GM18519 (cell line): ENCODE measurements around the gene SPOPL.
"Not testable (repeated sequence)": the region's sequence is repeated elsewhere in the genome, so short reads cannot be mapped to it uniquely, and the experiment has no call there.

ENCODE experiments used
- ATAC-seq: cut with Tn5 transposase; IDR thresholded peaks from one replicate; pipeline ENCODE4 v1.9.1; 2021; ENCODE audit warnings: mild to moderate bottlenecking, moderate library complexity; ENCODE audit not compliant: unreplicated experiment, low FRiP score

Gene SPOPL

DNA sequence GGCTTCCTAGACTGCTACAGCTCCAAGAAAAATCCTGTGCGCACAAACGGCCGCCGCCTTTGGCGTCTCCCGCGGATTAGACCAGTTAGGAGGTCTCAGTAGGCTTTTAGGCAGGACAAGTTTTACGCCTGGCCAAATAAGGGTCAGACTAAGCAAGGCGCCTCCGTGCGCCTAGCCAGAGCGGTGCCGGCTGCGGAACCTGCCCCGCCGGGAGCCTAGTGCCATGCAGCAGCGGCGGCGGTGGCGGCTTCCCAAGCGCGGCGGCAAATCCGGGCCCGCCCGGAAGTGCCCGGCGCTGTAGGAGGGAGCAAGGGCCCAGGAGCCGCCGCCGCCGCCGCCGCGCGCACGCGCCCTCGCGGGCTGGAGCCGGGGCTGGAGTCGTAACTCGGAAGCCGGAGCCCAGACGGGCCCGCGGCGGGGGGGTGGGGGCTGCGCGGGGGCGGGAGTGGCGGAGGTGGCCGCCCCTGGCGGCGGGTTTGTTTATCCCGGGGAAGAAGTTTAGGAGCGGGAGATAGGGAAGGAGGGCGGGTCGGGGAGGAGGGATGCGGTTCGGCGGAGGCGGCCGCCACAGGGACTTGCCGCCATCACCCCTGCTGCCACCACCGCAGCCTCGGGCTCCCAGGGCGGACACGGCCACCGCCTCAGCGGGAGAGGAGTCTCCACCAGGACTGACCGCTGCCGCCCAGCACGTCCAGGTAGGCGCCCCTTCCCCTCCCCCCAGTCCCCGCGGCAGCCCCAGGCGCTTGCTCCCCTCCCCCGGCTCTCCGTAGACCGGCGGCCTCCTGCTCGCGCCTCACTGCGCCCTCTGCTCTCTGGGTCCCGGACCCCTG lies at the start of gene SPOPL:
TSS of gene SPOPL (plus strand) at position 346 of the 830 bp plus-strand sequence. CDS start 48,447 bp downstream, outside the sequence.
- ATAC-seq: peak; percentile 56

DNA sequence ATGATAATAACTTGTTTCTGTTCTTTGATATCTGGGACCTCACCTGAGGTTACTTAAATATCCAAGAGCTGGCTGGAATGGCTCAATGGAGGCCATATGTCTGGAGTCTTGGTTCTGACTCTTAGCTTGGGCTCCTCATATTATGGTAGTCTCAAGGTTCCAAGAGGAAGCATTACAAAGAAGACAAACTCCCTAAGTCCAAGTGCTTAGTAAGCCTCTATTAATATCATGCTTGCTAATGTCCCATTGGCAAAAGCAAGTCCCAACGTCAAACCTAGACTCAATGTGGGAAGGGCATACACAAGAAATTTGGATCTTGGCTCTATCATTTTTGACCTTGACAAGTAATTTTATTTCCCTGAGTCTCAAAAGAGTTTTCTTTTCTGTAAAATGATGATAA lies 49.2 kb upstream of the SPOPL start:
- ATAC-seq: no peak

DNA sequence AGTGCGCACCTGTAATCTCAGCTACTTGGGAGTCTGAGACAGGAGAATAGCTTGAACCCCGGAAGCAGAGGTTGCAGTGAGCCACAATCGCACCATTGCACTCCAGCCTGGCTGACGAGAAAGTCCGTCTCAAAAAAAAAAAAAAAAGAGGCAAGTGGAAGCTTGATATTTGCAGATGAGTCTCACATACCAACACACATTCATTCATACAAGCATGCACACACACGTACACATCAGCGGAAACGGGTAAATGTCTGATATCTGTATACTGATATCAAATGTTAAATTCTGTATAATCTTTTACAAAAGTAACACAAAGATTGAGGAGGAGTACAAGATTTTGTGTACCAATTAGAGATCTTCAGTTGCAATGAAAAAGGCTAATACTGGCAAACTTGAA lies 47.8 kb upstream of the SPOPL start:
- no peak for ATAC-seq

DNA sequence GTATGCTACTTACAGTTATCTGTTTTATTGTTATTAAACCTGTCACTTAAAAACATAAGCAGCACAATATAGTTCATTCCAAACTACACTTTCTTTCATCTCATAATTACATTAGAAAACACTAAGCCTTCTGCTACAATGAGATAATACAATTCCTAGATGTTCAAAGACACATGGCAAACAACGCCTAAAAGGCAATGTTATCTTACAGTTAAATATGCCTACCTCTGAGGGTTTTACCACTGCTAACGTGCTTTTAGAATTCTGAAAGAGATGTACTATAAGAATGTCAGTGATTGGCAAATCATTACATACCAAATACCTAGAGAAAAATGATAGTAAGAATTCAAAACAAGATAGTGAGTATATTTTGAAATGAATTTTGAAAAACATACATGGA lies 46.8 kb upstream of the SPOPL start:
- no peak for ATAC-seq

DNA sequence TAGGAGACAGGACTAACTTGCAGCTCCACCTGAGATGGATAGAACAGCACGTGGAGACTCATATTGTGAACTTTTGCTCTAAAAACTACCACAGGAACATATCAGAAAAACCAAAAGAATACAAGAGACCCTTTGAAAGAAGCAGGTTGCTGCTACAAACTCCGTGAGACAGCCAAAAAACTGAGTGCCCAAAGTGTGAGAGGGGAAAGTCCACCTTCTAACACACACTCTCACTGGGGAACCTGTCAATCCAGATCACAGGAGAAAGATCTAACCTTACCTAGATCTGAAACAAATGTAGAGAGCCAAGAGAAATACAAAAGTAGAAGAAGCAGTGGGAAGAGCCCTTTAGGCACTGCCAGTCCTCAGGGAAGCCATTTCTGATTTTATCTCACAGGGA lies 46.3 kb upstream of the SPOPL start:
- ATAC-seq: no peak

DNA sequence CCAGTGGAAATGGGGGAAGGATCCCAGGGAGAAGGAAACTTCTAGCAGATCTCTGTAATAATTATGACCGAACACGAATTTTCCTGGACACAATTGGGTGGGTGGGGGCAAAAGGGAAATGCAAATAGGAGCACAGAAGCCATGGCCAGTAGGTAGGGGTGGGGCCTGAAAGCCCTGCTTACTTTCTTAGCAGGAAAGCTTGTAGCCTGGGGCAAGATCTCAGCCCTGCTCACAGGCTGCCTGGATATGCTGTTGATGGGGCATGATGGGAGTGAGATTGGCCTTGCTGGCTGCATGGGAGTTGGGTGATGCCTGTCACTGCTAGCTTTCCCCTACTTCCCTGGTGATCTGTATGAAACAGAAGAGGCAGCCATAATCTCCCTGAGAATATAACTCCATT lies 45.9 kb upstream of the SPOPL start:
- ATAC-seq: no peak

DNA sequence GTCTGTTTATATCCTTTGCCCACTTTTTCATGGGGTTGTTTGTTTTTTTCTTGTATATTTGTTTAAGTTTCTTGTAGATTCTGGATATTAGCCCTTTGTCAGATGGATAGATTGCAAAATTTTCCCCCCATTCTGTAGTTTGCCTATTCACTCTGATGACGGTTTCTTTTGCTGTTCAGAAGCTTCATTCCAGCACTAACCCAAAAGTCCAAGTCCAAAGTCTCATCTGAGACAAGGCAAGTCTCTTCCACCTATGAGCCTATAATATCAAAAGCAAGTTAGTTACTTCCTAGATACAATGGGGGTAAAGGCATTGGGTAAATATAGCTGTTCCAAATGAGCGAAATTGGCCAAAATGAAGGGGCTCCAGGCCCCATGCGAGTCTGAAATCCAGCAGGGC lies 38.9 kb upstream of the SPOPL start:
- ATAC-seq: not testable (repeated sequence)

DNA sequence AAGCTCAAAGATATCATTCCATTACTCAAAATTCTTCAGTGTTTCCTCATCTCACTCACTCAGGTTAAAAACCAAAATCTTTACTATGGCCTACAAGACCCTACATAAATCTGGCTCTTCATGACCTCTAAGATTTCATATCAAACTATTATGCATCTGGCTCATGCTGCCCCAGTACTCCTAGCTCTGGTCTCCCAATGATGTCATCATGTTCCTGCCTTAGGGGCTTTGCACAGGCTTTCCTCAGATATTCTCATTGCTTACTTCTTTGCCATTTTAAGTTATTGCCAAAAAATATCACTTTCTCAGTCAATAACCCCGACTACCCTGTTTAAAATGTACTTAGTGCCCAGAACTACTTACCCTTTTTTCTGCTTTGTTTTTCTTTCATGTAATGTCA lies 33.0 kb upstream of the SPOPL start:
- ATAC-seq: no peak

DNA sequence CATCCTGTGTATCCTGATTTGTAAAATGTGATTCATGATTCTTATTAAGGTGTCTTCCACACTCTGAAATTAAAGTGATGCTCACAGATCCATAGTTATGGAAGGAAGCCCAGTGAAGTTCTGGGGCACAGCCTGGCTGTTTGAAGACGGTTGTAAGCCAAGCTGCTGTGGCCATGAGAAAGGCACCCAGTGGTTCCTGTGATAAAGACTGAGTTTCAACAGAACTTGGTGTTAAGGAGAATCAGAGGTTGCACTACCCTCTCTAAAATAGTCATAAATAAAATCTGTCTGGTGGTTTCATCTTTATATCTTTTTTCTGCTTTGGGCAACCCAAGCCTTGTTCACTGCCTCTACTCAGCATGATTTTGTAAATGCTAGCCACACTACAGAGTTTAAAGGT lies 32.2 kb upstream of the SPOPL start:
- no peak for ATAC-seq

DNA sequence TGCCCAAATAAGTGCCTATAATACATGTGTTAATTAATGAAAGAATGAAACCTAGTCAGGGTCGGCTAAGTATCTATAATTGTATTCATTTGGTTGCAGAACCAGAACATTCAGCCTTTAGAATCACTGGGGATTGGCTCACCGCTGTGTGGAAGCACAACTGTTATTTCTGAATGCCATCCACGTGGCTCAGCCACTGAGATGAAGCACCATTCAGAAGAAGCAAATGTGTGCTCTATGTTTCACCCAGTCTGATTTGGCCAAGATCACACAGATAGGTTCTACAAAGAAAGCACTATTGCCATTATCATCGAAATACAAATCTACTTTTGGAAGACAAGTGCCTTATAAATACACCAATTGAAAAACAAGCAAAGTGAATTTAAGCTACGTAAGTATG lies 30.6 kb upstream of the SPOPL start:
- ATAC-seq: no peak

DNA sequence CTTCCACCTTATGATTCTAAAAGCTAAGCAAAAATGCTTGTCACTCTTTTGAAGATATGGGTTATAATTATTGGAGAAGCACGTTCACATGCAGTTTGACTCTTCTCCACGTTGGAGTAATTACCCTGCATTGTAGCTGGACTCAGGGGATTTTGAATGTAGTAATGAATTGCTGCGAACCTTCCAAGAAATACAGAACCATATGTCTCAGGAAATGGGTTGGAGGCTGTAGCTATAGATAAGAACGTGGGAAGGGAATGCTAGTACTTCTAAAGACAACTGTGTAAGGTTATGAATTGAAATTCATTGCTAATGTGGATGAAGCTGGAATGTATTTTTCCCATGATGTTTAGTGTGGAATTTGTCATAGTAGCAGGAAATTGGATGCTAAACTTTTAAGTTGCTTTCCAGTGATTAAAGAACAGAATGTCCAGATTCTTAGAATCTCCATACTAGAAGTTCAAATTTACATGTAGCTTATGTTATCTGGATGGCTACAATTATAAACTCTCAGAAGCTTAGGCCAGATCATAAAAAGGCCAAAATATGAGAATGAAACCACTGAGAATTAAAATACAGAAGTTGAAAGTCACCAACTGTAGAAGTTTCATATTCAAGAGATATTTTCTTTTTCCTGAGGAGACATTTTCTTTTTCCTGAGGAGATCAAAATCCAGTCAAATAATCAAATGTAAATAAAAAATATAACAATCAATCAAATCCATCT lies 27.3 kb upstream of the SPOPL start:
- ATAC-seq: no peak

DNA sequence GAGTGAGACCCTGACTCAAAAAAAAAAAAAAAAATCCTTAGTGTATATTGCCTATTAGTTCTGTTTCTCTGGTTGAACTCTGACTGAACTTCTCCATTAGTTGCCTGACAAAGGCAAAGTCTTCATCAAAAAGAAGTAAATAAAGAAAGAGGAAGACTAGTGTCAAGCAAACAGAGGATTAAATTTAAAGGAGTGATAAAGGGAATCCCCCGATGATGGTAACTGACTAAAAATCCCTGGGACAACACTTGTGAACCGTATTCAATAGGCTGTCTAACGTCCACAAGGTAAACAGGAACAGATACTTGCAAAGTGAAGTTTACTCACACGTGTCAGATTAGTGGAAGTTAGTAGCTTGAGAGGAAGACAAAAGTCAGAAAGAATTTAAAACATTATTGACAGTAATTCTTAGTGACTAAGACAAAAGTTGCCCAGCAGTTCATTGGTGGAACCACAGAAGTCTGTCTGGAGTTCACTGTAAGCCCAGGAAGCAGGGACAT lies 26.2 kb upstream of the SPOPL start:
- ATAC-seq: peak; percentile 94

DNA sequence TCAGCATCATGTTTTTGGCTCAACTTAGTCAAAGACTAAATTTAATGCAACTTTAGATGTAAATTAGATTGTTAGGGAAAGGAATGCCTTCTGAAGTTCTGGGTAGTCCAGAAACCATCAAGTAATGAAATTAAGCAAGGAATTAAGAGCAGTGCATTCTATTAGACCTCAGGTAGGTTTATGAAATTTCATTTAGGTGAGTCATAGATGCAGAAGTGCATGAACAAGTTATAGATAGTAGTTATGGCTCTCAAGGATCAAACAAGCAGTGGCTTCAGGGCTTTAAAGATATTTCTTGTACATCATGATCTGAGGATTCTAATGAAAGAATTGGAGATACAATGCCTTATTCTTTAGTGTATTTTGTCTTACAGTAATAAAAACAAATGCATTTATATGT lies 25.4 kb upstream of the SPOPL start:
- no peak for ATAC-seq

DNA sequence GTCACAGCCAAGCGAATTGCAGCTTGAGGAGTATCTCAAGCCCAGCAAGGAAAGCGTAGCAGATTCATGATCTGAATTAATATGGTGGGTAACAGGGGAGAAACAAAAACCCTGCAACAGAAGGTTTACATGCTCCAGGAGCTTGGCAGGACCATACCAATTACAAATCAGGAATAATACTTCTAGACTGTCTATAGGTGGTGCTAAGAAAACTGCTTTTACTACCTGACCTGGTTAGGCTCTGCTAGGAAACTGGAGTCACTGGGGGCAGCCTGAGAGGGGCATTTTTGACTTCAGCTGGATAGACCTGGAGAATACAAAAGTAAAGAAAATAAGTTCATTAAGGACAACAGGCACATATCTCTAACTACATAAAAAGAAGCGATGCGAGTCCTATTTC lies 24.6 kb upstream of the SPOPL start:
- no peak for ATAC-seq

DNA sequence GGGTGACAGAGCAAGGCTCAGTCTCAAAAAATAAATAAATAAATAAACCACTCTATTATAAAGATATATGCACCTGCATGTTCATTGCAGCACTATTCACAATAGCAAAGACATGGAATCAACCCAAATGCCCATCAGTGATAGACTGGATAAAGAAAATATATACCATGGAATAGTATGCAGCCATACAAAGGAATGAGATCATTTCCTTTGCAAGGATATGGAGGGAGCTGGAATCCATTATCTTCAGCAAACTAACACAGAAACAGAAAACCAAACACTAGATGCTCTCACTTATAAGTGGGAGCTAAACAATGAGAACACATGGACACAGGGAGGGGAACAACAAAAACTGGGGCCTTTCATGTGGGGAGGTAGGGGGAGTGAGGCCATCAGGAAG lies 18.8 kb upstream of the SPOPL start:
- not testable (repeated sequence) for ATAC-seq

DNA sequence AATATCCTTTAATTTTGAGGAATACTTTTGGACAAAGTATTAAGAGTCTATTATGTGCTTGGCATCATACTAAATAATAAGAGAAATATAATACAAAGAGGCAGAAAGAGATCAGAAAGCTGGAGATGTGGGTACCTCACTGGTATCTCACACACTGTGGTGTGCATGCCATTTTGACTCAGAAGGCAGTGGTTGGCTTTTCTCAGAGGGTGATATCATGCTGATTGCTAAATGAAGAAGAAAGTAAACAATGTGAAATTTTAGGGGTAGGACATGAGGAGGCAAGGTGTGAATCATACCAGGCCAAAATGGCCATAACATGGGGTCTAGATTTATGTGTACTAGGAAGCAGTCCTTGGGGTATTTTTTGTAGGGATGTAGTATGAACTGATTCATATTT lies 16.6 kb upstream of the SPOPL start:
- no peak for ATAC-seq

DNA sequence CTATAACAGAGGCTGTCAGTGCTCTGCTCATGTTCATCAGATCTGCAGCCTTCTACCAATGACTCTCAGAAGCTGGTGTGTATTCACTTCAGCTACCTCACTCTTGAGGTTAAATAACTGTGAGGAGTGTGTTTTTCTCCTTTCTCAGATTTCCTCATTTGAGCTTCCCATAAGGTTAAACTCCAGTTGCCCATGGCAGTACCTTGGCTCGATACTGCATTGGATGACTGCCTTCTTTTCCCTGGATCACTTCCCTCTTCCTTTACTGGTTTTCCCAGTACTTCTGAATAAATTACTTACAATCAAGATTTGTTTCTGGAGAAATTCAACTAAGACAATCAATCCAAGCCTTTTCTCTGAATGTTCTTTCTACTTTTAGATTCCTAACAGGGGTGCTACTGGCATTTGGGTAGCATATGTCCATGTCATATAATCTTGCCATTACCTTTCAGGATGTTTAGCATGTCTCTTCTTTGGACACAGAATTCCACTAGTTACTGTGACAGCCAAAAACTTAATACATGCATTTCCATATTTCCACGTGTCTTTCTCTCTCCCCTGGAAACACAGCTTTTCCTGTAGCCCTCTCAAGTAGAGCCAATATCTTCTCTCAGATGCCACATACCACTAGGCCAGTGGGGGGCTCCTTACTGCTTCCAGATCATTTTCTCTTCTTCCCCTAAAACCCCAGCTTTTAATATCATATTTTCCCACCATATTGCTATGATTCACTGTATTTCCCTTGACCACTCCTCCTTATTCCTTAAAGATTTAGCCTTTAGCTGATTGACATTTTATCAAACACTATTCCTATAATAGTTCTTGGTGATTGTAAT lies 15.0 kb upstream of the SPOPL start:
- no peak for ATAC-seq

DNA sequence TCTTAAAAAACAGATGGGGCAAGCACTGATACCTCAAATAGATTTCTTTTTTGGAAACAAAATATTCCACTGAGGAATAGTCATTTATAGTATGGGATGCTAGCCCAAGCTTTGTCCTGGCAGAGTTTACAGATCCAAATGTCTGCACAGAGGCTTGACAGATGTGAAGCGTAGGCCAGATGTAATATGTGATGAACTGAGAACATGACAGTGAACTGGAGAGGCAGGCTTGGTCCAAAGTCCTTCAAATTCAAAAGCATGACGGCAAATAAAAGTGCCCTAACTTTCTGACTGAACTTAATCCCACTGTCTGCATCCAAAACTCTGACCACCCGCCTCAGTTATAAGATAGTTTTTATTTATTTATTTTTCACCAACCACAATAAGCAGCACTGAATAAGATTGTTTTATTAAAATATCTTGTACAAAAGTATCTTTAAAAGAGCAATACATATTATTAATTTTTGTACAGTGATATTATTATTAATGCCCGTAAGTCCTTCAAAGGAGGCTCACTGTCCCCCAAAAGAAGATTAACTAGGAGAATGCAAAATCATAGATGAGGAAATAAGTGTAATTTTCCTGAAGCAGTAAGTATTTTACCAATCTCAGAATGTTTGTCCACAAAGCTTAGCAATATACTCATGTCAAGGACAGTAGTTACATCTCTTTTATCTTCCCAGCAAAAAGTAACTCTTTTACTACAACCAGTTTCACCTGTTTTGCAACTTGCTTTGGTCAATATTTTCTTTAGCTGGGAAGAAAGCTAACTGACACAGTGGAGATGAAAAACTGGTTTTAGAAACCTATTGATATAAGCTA lies 10.7 kb upstream of the SPOPL start:
- ATAC-seq: no peak

DNA sequence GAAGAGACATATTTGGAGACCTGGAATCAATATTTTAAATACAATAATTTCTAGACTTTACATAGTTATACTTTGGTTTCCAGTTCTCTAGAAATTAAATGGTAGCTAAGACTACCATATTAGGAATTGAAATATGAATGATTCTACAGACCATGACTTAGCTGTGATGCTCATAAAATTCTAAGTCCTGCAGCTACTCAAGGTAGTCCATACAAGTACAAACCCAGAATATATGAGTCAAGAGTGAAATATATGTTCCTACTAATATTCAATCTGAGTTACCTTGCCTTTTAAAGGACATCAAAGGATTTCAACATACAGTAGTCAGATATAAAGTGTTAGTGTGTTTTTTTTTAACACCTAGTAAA lies 10.1 kb upstream of the SPOPL start:
- no peak for ATAC-seq

DNA sequence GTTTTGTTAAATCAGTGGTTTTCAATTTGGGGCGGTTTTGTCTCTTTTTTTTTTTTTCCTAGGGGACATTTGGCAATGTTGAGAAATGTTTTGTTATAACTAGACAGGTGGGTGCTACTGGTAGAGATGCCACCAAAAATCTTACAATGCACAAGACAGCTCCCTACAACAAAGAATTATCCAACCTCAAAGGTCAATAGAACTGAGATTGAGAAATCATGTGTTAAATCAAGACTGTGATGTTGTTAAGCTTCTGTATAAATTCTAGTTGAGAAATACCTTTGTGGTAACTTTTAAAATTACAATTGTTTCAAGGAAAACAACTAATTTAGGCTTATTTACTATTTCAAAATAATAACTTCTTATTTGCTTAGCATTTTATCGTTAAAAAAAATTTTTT lies 9.4 kb upstream of the SPOPL start:
- ATAC-seq: no peak
